GM18909 (cell line): ENCODE measurements around the gene SUSD5.

Source experiments
- ATAC-seq: cut with Tn5 transposase; IDR thresholded peaks from one replicate; pipeline ENCODE4 v1.9.1; 2021; ENCODE audit warnings: mild to moderate bottlenecking; ENCODE audit not compliant: unreplicated experiment, poor library complexity

SUSD5 gene

DNA sequence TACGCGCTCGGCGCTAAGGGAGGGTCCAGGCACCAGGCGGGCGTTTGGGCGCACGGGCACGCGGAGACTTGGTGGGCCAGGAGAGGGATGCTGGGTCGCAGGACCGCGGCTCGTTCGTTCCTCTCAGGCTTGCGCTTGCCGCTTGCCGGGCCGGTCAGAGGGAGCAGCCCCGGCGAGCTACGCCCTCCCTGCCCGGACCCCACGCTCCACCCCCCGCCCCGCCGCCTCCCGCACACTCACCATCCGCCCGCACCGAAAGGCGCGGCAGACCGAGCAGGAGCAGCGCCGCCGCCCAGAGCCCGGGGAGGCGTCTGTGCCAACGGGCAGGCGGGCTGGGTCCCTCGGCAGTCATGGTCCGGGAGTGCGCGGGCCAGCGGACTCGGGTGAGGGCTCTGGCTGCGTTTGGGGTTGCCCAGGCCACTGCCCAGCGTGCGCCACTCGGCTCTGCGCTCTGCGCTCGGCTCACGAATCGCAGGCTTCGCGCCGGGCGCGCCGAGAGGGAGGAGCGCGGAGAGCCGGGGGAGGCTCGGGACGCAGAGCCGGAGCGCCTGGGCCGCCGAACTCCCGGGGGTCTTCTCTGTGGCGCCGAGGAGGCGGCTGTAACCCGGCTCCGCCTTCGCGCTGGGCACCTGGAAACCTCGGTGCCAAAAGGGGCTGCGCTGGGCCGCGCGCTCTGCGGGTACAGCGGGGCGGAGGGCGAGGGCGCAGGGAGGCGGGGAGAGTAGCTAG lies at the start of gene SUSD5:
Gene SUSD5 (minus strand): TSS at position 365 of the 729 bp plus-strand sequence. CDS start 13 bp downstream, at position 352.
- ATAC-seq, result no peak

DNA sequence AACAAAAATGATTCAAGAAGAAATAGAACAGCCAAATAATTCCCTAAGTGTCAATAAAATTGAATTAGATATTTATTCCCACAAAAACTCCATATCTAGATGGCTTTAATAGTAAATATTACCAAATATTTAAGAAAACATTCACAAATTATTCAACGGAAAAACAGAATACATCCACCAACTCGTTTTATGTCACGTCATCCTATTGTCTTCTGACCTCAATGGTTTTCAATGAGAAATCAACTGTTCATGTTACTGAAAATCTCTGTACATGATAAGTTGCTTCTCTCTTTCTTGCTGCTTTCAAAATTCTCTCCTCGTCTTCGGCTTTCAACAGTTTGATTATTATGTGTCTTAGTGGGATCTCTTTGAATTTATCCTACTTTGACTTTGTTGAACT lies 41.5 kb upstream of the SUSD5 start:
- no peak for ATAC-seq

DNA sequence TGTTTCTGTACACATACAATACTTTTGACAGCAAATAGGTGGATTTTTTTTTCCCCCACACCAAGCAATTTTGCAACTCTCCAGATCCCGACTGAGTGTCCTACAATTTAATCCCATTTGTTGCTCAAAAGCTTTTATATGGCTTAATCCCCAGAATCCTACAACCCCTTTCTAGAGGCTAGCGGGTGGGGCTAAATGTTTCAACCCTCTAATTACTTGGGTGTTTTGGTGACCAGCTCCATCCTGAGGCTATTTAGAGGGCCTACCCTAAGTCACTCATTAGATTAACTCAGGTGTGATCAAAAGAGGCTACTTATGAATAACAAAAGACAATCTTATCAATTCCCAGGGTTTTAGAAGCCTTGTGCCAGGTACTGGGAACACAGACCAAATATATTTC lies 37.6 kb upstream of the SUSD5 start:
- ATAC-seq, result no peak

GRCh38 chr3:33250712-33251111 lies 32.1 kb upstream of the SUSD5 start:
- ATAC-seq, result no peak

DNA sequence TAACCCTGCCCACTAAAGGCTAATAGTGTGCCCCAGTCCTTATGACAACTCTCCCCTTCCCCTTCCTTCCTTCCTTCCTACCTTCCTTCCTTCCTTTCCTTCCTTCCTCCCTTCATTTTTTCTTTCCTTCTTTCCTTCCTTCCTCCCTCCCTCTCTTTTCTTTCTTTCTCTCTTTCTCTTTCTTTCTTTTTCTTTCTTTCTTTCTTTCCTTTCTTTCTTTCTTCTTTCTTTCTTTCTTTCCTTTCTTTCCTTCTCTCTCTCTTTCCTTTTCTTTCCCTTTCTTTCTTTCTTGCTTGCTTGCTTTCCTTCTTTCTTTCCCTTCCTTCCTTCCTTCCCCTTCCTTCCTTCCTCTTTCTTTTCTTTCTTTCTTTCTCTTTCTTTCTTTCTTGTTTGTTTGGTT lies 28.2 kb upstream of the SUSD5 start:
- no peak for ATAC-seq

GRCh38 chr3:33240261-33240660 lies 21.7 kb upstream of the SUSD5 start:
- ATAC-seq, result no peak

DNA sequence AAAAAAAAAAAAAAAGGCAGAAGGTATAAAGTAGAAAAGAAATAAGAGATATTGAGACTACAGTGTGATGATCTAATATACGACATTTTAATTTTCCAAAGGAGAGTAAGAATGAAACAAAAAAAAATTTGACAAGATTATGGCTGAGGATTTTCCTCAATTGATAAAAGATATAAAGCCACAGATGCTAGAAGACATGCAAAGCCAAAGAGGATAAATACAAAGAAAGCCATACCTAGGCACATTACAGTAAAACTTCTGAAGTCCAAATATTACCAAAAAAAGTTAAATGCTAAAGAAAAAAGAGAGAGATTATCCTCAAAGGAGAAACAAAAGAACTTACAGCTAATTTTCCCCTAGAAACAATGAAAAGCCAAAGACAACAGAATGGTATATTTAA lies 20.3 kb upstream of the SUSD5 start:
- ATAC-seq, result no peak

DNA sequence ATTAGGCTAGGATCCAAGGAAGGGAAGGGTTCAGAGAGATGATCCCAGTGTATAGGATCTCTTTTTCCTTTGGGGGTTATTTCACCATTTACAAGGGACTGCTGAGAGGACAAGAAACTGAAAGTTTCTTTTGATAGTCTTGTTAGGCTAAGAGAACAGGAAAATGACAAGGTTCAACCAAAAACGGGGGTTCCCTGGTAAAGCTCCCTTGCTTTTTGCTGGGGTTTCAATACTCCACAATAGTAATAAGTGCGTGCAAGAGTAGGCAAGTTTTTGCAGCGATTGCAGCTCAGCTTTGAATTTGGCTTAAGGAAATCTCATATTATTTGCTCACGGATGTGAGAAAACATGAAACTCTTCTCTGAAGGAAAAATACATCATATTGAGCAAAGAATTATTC lies 18.8 kb upstream of the SUSD5 start:
- no peak for ATAC-seq

DNA sequence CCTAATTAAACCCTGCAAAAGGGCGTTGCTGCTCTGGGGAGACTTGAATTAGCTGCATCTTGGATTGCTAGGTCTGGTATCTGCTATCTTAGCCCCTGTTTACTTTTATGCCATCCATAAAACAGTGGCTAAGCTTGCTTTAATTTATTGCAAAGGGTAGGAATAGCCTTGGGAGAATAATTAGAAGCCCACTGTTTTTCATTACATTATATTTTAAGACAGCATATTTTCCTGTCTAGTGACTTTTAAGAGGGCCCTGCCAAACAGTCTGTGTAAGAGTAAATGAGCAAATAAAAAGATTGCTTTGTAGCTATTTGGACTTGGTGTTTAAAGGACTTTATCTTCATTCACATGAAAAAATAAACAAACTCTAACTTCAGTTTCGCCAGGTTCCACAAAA lies 17.4 kb upstream of the SUSD5 start:
- no peak for ATAC-seq

GRCh38 chr3:33233884-33234283 lies 15.3 kb upstream of the SUSD5 start:
- ATAC-seq, result no peak

- ATAC-seq, result no peak
Observed at GRCh38 chr3:33231756-33232465, 13.3 kb upstream of the SUSD5 start.

- ATAC-seq, result no peak
Observed at GRCh38 chr3:33229947-33230346, 11.3 kb upstream of the SUSD5 start.

GRCh38 chr3:33229066-33229465 lies 10.5 kb upstream of the SUSD5 start:
- no peak for ATAC-seq

DNA sequence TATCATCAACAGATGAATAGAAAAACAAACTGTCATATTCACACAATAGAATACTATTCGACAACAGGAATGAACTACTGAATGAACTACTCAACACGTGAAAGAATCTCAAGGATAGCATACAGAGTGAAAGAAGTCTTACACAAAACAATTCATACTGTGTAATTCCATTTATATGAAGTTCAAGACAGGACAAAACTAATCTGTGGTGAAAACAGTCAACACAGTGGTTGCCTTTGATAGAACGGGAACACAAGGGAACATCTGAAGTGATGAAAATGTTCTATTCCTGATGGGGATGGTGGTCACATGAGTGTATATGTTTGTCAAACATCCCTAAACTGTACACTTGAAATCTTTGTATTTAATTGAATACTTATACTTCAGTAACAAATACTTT lies 2.6 kb upstream of the SUSD5 start:
- no peak for ATAC-seq

GRCh38 chr3:33219175-33219487 lies 521 bp upstream of the SUSD5 start:
- ATAC-seq, result no peak

DNA sequence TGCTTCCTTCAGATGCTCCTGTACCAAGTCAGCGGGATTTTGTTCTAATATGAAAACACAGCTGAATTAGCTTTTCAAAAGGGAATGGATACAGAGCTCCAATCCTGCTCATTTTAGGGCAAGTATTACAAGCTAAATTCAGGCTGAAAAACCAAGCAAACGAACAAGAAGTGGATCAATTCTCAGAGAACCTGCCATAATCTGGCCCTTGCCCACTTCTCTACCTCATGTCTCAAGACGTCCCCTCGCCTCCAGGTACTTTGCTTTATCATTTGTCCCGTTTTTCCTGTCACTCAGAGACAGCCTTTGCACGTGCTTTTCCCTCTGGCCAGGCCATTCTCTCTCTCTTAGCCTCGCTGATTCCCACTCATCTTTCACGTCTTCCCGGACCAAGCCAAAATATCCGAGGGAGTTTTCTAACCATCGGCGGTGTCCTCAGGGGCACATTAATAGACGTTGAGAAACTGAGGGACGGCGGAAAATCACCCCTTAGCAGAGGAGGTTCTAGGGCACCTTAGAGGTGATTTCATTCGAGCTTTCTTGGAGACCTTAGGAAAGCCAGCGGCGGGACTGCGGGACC lies 654 bp downstream of the SUSD5 start:
- no peak for ATAC-seq

- no peak for ATAC-seq
Observed at GRCh38 chr3:33215739-33216138, 2.9 kb downstream of the SUSD5 start.

- no peak for ATAC-seq
Observed at GRCh38 chr3:33212406-33212805, 6.2 kb downstream of the SUSD5 start.

DNA sequence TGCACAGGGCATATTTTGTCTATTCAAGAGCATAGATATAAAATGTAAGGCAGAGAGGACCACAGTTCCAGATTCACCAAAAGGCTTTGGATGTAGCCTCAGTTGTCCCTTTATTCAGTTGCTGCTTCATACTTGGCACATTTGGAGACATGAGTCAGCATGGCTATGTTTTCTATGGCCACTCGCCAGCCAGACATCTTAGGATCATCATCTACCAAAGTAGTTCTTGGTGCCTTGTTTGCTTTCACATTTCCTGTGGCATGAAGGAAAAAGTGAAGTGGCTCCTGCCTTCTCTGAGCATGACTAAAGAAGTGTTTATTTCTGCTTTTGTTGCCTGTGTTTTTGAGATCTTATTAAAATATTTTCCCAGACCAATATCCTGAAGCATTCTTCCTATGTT lies 7.2 kb downstream of the SUSD5 start:
- no peak for ATAC-seq

DNA sequence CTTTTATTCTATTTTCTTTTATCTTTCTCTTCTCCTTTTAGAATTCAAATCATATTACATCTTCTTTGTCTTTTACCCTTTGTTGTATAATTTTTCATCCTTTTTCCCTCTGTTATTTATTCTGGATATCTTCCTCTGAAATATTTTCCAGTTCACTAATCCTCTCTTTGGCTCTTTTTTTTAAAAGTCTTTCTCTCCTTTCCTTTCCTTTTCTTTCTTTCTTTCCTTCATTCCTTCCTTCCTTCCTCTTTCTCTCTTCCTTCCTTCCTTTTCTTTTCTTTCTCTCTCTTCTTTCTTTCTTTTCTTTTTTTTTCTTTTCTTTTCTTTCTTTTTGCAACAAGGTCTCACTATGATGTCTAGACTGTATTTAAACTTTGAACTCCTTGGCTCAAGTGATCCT lies 9.3 kb downstream of the SUSD5 start:
- ATAC-seq, result no peak

- ATAC-seq, result no peak
Observed at GRCh38 chr3:33202711-33203457, 15.7 kb downstream of the SUSD5 start.
